Stimulated activated CD4-positive, alpha-beta T cell treated with anti-CD3 and anti-CD28 coated beads, Interleukin-4, amount 100 ng/mL, for 24 hours (primary cell): Measurements from ENCODE around the gene RPLP2.

ENCODE experiments used
- DNase-seq: peaks from one replicate; pipeline ENCODE4 v3.0.0-alpha.2; 2020

The RPLP2 gene

GRCh38 chr11:792535-792821 is 17.3 kb upstream of the RPLP2 start:
- no peak for DNase-seq

GRCh38 chr11:792873-793272 is 16.9 kb upstream of the RPLP2 start:
- no peak for DNase-seq

- DNase-seq: no peak
Measured at GRCh38 chr11:793556-793955, 16.2 kb upstream of the RPLP2 start.

- no peak for DNase-seq
Measured at GRCh38 chr11:794013-794765, 15.6 kb upstream of the RPLP2 start.

GRCh38 chr11:794766-795633 is 14.8 kb upstream of the RPLP2 start:
- DNase-seq: no peak

GRCh38 chr11:795634-796564 is 13.9 kb upstream of the RPLP2 start:
- DNase-seq: peak; percentile 88

DNA sequence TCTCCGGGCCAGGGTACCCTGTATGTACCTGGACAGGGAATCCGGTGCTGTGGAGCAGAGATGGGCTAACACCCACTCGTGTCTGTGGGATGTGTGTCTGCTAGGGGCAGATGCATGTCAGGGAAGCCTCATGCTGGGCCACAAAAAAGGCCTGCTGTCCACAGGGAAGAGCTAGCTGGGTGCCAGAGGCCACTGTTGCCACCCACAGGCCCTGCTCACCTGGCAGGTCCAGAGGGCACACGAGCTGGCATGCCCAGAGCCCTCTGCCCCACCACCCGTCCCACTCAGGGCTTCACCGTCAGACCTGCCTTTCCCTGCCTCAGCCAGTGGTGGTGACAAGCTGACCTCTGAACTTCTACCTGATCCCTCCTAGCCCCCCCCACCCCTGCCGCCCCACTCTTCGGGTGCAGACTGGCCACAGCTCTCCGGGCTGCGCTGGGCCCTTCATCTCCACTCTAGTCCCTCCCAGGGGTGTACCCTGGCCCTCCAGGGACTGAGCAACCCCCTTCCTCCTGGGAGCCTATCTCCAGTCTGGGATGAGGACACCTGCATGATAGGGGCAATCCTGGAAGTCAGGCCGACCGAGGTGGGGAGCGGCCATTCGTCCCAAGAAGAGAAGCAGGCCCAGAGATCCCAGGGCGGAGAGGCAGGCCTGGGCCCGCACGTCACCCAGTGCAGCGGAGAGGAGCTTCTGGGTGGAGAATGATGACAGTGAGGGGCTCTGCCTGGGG is 13.0 kb upstream of the RPLP2 start:
- no peak for DNase-seq

DNA sequence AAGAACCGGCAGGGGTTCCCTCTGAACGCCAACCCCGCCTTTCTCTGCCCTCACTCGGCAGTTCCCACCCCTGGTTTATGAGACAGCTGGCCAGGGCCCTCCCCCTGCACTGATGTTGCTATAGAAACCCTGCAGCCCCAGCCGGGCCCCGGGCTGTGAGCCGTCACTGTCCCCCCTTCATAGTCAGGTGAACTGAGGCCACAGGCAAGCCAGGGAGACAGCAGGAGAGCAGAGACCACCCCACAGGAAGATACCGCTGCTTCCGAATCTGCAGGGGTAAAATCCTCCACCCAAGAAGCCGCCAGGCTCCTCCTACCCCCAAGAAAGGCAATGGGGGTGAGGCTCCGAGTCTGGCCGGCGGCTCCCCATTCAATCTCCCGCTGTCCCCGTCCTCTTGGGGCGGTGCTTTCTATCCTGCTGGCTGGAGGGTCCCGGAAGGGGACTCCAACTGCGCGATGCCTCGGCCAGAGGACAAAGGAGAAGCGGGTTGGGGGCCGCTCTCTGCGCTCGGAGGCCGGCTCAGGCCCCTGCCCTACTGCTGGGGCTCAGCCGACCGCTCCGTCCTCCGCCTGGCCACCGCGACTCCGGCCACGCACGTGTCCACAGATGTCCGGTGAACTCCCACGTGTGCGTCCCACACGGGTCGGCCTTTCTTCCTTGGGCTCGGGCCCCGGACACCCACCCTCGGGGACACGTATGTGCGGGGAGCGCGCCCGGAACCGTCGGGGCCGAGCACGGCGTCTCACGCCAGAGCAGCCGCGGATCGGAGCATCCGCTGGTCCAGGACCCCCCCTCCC is 12.3 kb upstream of the RPLP2 start:
- DNase-seq: peak; percentile 79

DNA sequence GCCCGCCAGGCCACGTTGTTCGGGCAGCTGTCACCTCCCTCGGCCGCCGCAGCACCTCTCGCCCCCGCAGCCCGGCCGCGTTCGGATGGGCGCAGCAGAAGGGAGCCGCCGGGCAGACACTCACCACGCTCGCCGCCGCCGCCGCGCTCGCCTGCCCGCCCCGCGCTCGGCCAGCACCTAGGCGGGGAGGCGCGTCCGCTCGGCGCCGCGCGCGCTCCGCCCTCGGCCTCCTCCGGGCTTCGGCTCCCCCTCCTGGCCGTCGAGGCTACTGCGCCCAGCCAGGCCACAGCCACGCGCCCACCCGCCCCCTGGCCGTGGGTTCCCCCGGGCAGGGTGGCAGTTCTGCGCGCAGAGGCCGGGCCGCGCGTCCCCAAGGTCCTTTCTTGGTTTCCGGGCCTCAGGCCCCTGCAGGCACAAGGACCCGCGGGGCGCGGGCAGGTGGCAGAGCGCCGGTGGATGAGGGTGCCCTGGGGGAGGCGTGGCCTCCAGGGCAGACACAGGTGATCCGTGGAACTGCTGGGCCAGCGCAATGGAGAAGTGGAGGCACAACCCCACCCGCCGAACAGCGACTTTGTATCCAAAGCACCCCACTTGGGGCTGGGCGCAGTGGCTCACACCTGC is 11.6 kb upstream of the RPLP2 start, which contains the start of gene SLC25A22:
Gene SLC25A22 (minus strand): TSS at position 189 of the 621 bp plus-strand sequence. CDS start 3,275 bp downstream, outside the sequence.
- DNase-seq: peak; percentile 85

- DNase-seq: no peak
Measured at GRCh38 chr11:799641-800316, 10.0 kb upstream of the RPLP2 start.

- no peak for DNase-seq
Measured at GRCh38 chr11:800473-800872, 9.3 kb upstream of the RPLP2 start.

GRCh38 chr11:801097-801780 is 8.5 kb upstream of the RPLP2 start:
- no peak for DNase-seq

GRCh38 chr11:802018-802617 is 7.6 kb upstream of the RPLP2 start:
- DNase-seq: no peak

- no peak for DNase-seq
Measured at GRCh38 chr11:802693-803466, 6.9 kb upstream of the RPLP2 start.

- DNase-seq: no peak
Measured at GRCh38 chr11:803467-803742, 6.4 kb upstream of the RPLP2 start.

DNA sequence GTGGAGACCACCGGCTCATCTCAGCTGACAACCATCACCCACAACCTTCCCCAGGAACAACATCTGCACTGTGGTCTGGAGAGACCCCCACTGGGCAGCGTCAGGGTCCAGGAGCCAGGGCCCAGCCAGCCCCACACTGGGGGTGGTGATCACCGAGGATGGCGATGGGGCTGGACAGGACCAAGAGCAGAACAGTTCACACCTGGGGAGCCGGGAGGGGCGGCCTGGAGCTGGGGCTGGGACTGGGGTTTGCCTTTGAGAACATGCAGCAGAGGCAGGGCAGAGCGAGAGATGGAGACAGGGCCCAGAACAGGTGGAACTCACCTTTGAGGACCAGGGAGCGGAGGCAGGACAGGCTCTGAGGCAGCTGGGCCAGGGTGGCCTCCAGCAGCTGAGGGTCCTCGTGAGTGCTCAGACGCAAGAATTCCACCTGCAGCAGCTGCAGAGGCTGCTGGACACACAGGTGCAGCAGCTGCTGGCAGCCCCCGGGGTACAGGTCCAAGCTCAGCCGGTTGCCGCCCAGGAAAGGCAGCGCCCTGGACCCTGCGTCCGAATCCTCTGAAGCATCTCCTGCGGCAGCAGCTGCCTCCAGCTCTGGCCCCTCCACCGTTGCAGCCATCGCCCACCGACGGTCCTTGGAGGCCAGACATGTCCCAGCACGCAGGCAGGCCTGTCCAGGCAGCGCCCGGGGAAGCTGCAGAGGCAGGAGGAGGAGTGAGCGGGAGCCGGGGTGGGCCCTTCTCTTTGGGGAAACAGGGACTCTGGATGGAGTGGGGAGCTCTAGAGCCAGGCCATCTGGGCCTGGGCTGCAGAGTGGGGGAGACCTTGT is 5.8 kb upstream of the RPLP2 start:
- no peak for DNase-seq

DNA sequence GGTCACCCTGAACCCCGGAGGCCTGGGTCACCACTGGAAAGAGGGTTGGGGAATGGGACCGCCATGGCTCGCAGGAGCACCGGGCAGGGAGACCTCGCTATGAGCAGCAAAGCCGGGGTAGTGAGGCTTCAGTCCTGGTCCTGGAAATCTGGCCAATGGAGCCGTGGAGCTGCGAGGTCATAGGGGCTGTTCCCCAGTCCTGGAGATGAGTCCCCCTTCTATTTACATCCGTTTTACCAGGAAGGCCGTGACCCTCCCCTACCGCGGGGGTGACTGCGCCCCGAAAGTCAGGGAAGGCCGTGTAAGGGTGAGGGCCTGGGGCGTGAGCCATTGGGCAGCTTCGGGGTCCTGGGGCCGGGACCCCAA is 5.2 kb upstream of the RPLP2 start:
- DNase-seq: no peak
